GM23338 (cell line): ENCODE results near the gene TTC27. TPM values are rescaled to one million over a fixed set of nuclear protein-coding genes. Genes with fewer than 3 reads are reported as not detected.

Source experiments
- ATAC-seq: fragments of 200-7000 bp; cut with Tn5 transposase; 3 replicates; pipeline ENCODE4 v1.9.1; 2020
- DNase-seq: peaks from one replicate; pipeline ENCODE4 v3.0.0-alpha.2; 2015; ENCODE audit warnings: low spot score
- H2AFZ ChIP-seq: fragments of 200-600 bp; sonication (generic); 2 replicates; pipeline ENCODE4 v1.8.0; 2016; ENCODE audit warnings: antibody characterized with exemption, mild to moderate bottlenecking, moderate library complexity
- H3F3A ChIP-seq: fragments of 200-600 bp; sonication (generic); replicated peaks from 2 replicates; pipeline ENCODE4 v1.8.0; 2017; ENCODE audit warnings: antibody characterized with exemption, mixed run types, low read depth
- H3K27ac ChIP-seq: fragments of 200-600 bp; sonication (generic); 2 replicates; pipeline ENCODE4 v1.6.1; 2016; ENCODE audit warnings: low read depth
- H3K27me3 ChIP-seq: fragments of 200-600 bp; sonication (generic); 2 replicates; pipeline ENCODE4 v1.8.0; 2016; ENCODE audit warnings: mild to moderate bottlenecking, mixed run types, moderate library complexity; ENCODE audit not compliant: insufficient read depth
- H3K36me3 ChIP-seq: fragments of 200-600 bp; sonication (generic); 2 replicates; pipeline ENCODE4 v1.8.0; 2016; ENCODE audit warnings: mild to moderate bottlenecking; ENCODE audit not compliant: insufficient read depth
- H3K4me1 ChIP-seq: fragments of 200-600 bp; sonication (generic); 2 replicates; pipeline ENCODE4 v1.8.0; 2016; ENCODE audit warnings: mild to moderate bottlenecking, moderate library complexity; ENCODE audit not compliant: insufficient read depth
- H3K4me2 ChIP-seq: fragments of 200-600 bp; sonication (generic); 2 replicates; pipeline ENCODE4 v1.7.1; 2017; ENCODE audit warnings: mixed run types
- H3K4me3 ChIP-seq: fragments of 200-600 bp; sonication (generic); 2 replicates; pipeline ENCODE4 v1.6.1; 2016; ENCODE audit warnings: mixed run types
- H3K79me2 ChIP-seq: fragments of 200-600 bp; sonication (generic); replicated peaks from 2 replicates; pipeline ENCODE4 v1.8.0; 2017; ENCODE audit warnings: mild to moderate bottlenecking; ENCODE audit not compliant: insufficient read depth
- H3K9me2 ChIP-seq: fragments of 200-600 bp; sonication (generic); 2 replicates; pipeline ENCODE4 v1.8.0; 2017; ENCODE audit not compliant: insufficient read depth
- H4K20me1 ChIP-seq: fragments of 200-600 bp; sonication (generic); replicated peaks from 2 replicates; pipeline ENCODE4 v1.8.0; 2017; ENCODE audit warnings: mild to moderate bottlenecking; ENCODE audit not compliant: insufficient read depth
- H3K27ac Mint-ChIP-seq: 2 replicates; pipeline ENCODE4 v1.8.0; 2020; ENCODE audit warnings: inconsistent platforms, mild to moderate bottlenecking, moderate library complexity, mixed read lengths
- H3K27me3 Mint-ChIP-seq: 3 replicates; pipeline ENCODE4 v1.8.0; 2022; ENCODE audit warnings: low read depth, mild to moderate bottlenecking, moderate library complexity, mixed read lengths, inconsistent platforms; ENCODE audit not compliant: insufficient read depth, poor library complexity
- H3K36me3 Mint-ChIP-seq: 3 replicates; pipeline ENCODE4 v1.8.0; 2021; ENCODE audit warnings: low read depth, mild to moderate bottlenecking, inconsistent platforms, moderate library complexity, mixed read lengths
- H3K4me1 Mint-ChIP-seq: 3 replicates; pipeline ENCODE4 v1.8.0; 2020; ENCODE audit warnings: mild to moderate bottlenecking, inconsistent platforms, mixed read lengths
- H3K4me3 Mint-ChIP-seq: 3 replicates; pipeline ENCODE4 v1.8.0; 2021; ENCODE audit warnings: moderate library complexity, mild to moderate bottlenecking, inconsistent platforms, mixed read lengths
- H3K9me3 Mint-ChIP-seq: 3 replicates; pipeline ENCODE4 v1.8.0; 2020; ENCODE audit warnings: moderate library complexity, mild to moderate bottlenecking, inconsistent platforms, mixed read lengths
- CREB1 ChIP-seq: fragments of 250-450 bp; sonication (Bioruptor Pico); IDR thresholded peaks from 2 replicates; pipeline ENCODE4 v1.5.0; 2020; ENCODE audit warnings: low read depth, mild to moderate bottlenecking, moderate library complexity
- CTCF ChIP-seq, 2 experiments: fragments of 200-600 bp in 1 of 2; sonication (generic) in 1 of 2; conservative IDR thresholded peaks; 2 replicates each; pipeline versions ENCODE4 v1.5.1 to v1.6.1; 2016 to 2017; ENCODE audit warnings: antibody characterized with exemption in 2 of 2, low read depth in 2 of 2, mild to moderate bottlenecking in 2 of 2, moderate library complexity in 1 of 2
- ETS1 ChIP-seq: IDR thresholded peaks from 2 replicates; pipeline ENCODE4 v1.6.1; 2016; ENCODE audit warnings: antibody characterized with exemption
- EZH2 ChIP-seq: fragments of 200-600 bp; sonication (generic); IDR thresholded peaks from one replicate; pipeline ENCODE4 v1.8.0; 2017; ENCODE audit warnings: antibody characterized with exemption, mild to moderate bottlenecking, low read depth; ENCODE audit not compliant: unreplicated experiment
- EZH2phosphoT487 ChIP-seq: fragments of 200-600 bp; sonication (generic); IDR thresholded peaks from one replicate; pipeline ENCODE4 v1.8.1; 2018; ENCODE audit warnings: antibody characterized with exemption; ENCODE audit not compliant: unreplicated experiment
- JUNB ChIP-seq: IDR thresholded peaks from one replicate; pipeline ENCODE4 v1.6.1; 2016; ENCODE audit warnings: antibody characterized with exemption; ENCODE audit not compliant: unreplicated experiment
- NANOG ChIP-seq: IDR thresholded peaks from 2 replicates; pipeline ENCODE4 v1.6.1; 2016; ENCODE audit warnings: antibody characterized with exemption, borderline replicate concordance
- POLR2AphosphoS5 ChIP-seq: IDR thresholded peaks from 2 replicates; pipeline ENCODE4 v1.6.1; 2016; ENCODE audit warnings: antibody characterized with exemption, low read depth
- REST ChIP-seq: IDR thresholded peaks from one replicate; pipeline ENCODE4 v1.6.1; 2018; ENCODE audit warnings: antibody characterized with exemption; ENCODE audit not compliant: unreplicated experiment
- STAT1 ChIP-seq: IDR thresholded peaks from one replicate; pipeline ENCODE4 v1.6.1; 2016; ENCODE audit warnings: antibody characterized with exemption; ENCODE audit not compliant: unreplicated experiment
- ZNF114 ChIP-seq: fragments of 250-450 bp; sonication (Bioruptor Pico); IDR thresholded peaks from 2 replicates; pipeline ENCODE4 v1.5.0; 2020; ENCODE audit warnings: mild to moderate bottlenecking, moderate library complexity
- ZNF331 ChIP-seq: fragments of 250-450 bp; sonication (Bioruptor Pico); IDR thresholded peaks from 2 replicates; pipeline ENCODE4 v1.5.0; 2020; ENCODE audit warnings: low read depth, mild to moderate bottlenecking, moderate library complexity
- ZNF462 ChIP-seq: fragments of 250-450 bp; sonication (Bioruptor Pico); IDR thresholded peaks from 2 replicates; pipeline ENCODE4 v1.5.0; 2020; ENCODE audit warnings: mild to moderate bottlenecking, moderate library complexity
- polyA plus RNA-seq: library from polyadenylated mRNA; unstranded; fragments of >200 nt; fragmentation: Nextera tagmentation; extraction: Ambion mirVana; gene quantifications from 2 replicates; pipeline ENCODE4 v1.2.1, GENCODE V29; 2016
- total RNA-seq: library from RNA; depleted of rRNA; stranded (reverse); fragments of >200 nt; shearing (Covaris generic); gene quantifications from 2 replicates; pipeline ENCODE4 v1.2.3, GENCODE V29; 2014

TTC27 gene
- total and polyA plus RNA-seq, 2 experiments from 2014 or later = 11.8 to 41.3 TPM

- H3K27ac Mint-ChIP-seq = peak overlapping the region; percentile 57; the same call in 1 of the 2 replicates
- Histone ChIP-seq H3K4me1 (no peaks in the 10 kb centered on the region), H3K9me2 (no peaks in the 10 kb centered on the region), H3K4me3 (no peak overlapping the region), H4K20me1 (no peaks in the 10 kb centered on the region), H3K4me2 (no peak overlapping the region), H3K79me2 (no peaks in the 10 kb centered on the region), H3K27me3 (no peaks in the 10 kb centered on the region), H2AFZ (no peak overlapping the region), H3K27ac (no peak overlapping the region), H3F3A (no peaks in the 10 kb centered on the region), H3K36me3 (no peaks in the 10 kb centered on the region)
- no peaks in the 10 kb centered on the region for H3K27me3 Mint-ChIP-seq
- peaks cover 2% of the 10 kb centered on the region; the same call in 2 of the 3 replicates for H3K36me3 Mint-ChIP-seq
- no peak overlapping the region for H3K4me3 Mint-ChIP-seq
- TF ChIP-seq JUNB = no peak
- no peak for TF ChIP-seq CTCF (conservative IDR thresholded peaks at IDR 0.05; ENCODE audit: low read depth in 2 of 2)
- no peak for TF ChIP-seq POLR2AphosphoS5
- no peak for TF ChIP-seq STAT1
- no peak for TF ChIP-seq REST
- no peak for TF ChIP-seq ZNF114 (CRISPR knock-in tag)
- no peak for TF ChIP-seq ZNF462 (CRISPR knock-in tag)
- TF ChIP-seq ETS1 = no peak
- no peak for TF ChIP-seq CREB1 (CRISPR knock-in tag)
- no peak for TF ChIP-seq EZH2phosphoT487
- no peak for TF ChIP-seq NANOG
- TF ChIP-seq ZNF331 (CRISPR knock-in tag) = no peak
- no peak for TF ChIP-seq EZH2
- peak; percentile 45 for ATAC-seq
- peaks cover 9% of the 10 kb centered on the region; the same call in 2 of the 3 replicates for H3K4me1 Mint-ChIP-seq
- no peaks in the 10 kb centered on the region for H3K9me3 Mint-ChIP-seq
- no peak for DNase-seq
Measured at GRCh38 chr2:32773448-32773808, 145.6 kb downstream of the TTC27 start.
